K562 (cell line): ENCODE data around the gene PRR14L. TPM values are rescaled to one million over a fixed set of nuclear protein-coding genes. Genes with fewer than 3 reads are reported as not detected.

Experiments
- ATAC-seq: fragments of 200-7000 bp; cut with Tn5 transposase; 3 replicates; pipeline ENCODE4 v1.9.1; 2020; ENCODE audit warnings: moderate library complexity
- BruUV-seq: library from RNA; stranded (reverse); fragments of 400-500 nt; replicated peaks from 2 replicates; lab custom pipeline; 2021; lab: Mats Ljungman, UMichigan
- CTCF ChIA-PET: fragments of 300-600 bp; formaldehyde crosslinking; extraction: SDS; loops from one replicate; lab custom pipeline; 2021; ENCODE audit warnings: low intra/inter-chr PET ratio; lab: Yijun Ruan, JAX
- POLR2A ChIA-PET: fragments of 300-600, 350-650 bp; sonication (Branson Sonifier 250); formaldehyde crosslinking; extraction: SDS; loops from one replicate; lab custom pipeline; 2021; ENCODE audit warnings: antibody characterized with exemption, inconsistent platforms; lab: Yijun Ruan, JAX
- DNase-seq, 4 experiments: peaks; one replicate each; pipeline versions ENCODE4 v3.0.0 to v3.0.0-alpha.2; 2011 to 2018; ENCODE audit warnings: low spot score in 3 of 4, mixed read lengths in 3 of 4; ENCODE audit errors: extremely low read depth in 1 of 4
- FAIRE-seq: peaks from 2 replicates; lab custom pipeline; 2011; peaks lifted over from hg19 to GRCh38; lab: Jason Lieb, UNC
- H2AFZ ChIP-seq: 2 replicates; pipeline ENCODE4 v1.6.0; 2011; ENCODE audit warnings: low read depth, low read length, control low read depth, inconsistent platforms
- H3K27ac ChIP-seq: fragments of 200-600 bp; 3 replicates; pipeline ENCODE4 v1.8.0; 2011; ENCODE audit warnings: low read depth, mild to moderate bottlenecking, control low read depth, inconsistent platforms, low read length, moderate library complexity, mixed read lengths; ENCODE audit errors: extremely low read depth
- H3K27me3 ChIP-seq, 2 experiments: fragments of 300-600 bp in 1 of 2; 2 replicates in 1 of 2; 3 replicates in 1 of 2; pipeline versions ENCODE4 v1.6.0 to v1.8.0; 2011; ENCODE audit warnings: inconsistent platforms in 2 of 2, low read length in 2 of 2, mild to moderate bottlenecking in 1 of 2, mixed read lengths in 1 of 2, moderate library complexity in 1 of 2; ENCODE audit not compliant: control insufficient read depth in 2 of 2, insufficient read depth in 2 of 2
- H3K36me3 ChIP-seq: fragments of 300-600 bp; 3 replicates; pipeline ENCODE4 v1.8.0; 2011; ENCODE audit warnings: mild to moderate bottlenecking, low read length, inconsistent platforms; ENCODE audit not compliant: control insufficient read depth, insufficient read depth
- H3K4me1 ChIP-seq, 2 experiments: fragments of 200-600 bp in 1 of 2; replicated peaks in 1 of 2; 2 replicates in 1 of 2; 3 replicates in 1 of 2; pipeline versions ENCODE4 v1.5.1 to v1.8.0; 2011; ENCODE audit warnings: inconsistent platforms in 2 of 2, low read length in 2 of 2, mild to moderate bottlenecking in 1 of 2, mixed read lengths in 1 of 2, moderate library complexity in 1 of 2; ENCODE audit not compliant: control insufficient read depth in 2 of 2, insufficient read depth in 2 of 2
- H3K4me2 ChIP-seq: 2 replicates; pipeline ENCODE4 v1.6.1; 2011; ENCODE audit warnings: low read length, control low read depth, inconsistent platforms, mixed read lengths; ENCODE audit not compliant: insufficient read depth
- H3K4me3 ChIP-seq: fragments of 200-600 bp; sonication (generic), shearing (Covaris generic); 2 replicates; pipeline ENCODE4 v1.5.1; 2016; ENCODE audit warnings: control low read depth, inconsistent platforms
- H3K79me2 ChIP-seq: fragments of 200-600 bp; 3 replicates; pipeline ENCODE4 v1.8.0; 2011; ENCODE audit warnings: low read length, inconsistent platforms; ENCODE audit not compliant: control insufficient read depth, insufficient read depth
- H3K9ac ChIP-seq, 2 experiments: 2 replicates each; pipeline versions ENCODE4 v1.6.0 to v1.6.1; 2011; ENCODE audit warnings: low read depth in 2 of 2, low read length in 2 of 2, control low read depth in 1 of 2, inconsistent platforms in 1 of 2, mild to moderate bottlenecking in 1 of 2, mixed read lengths in 1 of 2; ENCODE audit not compliant: insufficient read depth in 1 of 2
- H3K9me1 ChIP-seq: one replicate; pipeline ENCODE4 v1.6.0; 2011; ENCODE audit warnings: inconsistent platforms, mild to moderate bottlenecking, low read length, moderate library complexity; ENCODE audit not compliant: control insufficient read depth, insufficient read depth
- H3K9me3 ChIP-seq: replicated peaks from 2 replicates; pipeline ENCODE4 v1.5.1; 2011; ENCODE audit warnings: low read depth, low read length, inconsistent platforms; ENCODE audit not compliant: control insufficient read depth, insufficient read depth
- H4K20me1 ChIP-seq: replicated peaks from 2 replicates; pipeline ENCODE4 v1.6.1; 2011; ENCODE audit warnings: low read length, inconsistent platforms, mixed read lengths; ENCODE audit not compliant: control insufficient read depth, insufficient read depth
- ERF ChIP-seq: fragments of 450-650 bp; formaldehyde crosslinking; IDR thresholded peaks from 2 replicates; pipeline ENCODE4 v1.4.0; 2020; ENCODE audit warnings: mild to moderate bottlenecking, mixed read lengths
- ETS1 ChIP-seq: conservative IDR thresholded peaks from 2 replicates; pipeline ENCODE4 v1.6.1; 2011; ENCODE audit warnings: low read depth, mild to moderate bottlenecking, low read length; ENCODE audit not compliant: control insufficient read depth
- HIVEP1 ChIP-seq: fragments of 250-450 bp; sonication (Bioruptor Pico); IDR thresholded peaks from 2 replicates; pipeline ENCODE4 v1.4.0; 2020; ENCODE audit warnings: mild to moderate bottlenecking
- MTA1 ChIP-seq: fragments of 450-650 bp; IDR thresholded peaks from 2 replicates; pipeline ENCODE4 v1.6.1; 2017; ENCODE audit warnings: borderline replicate concordance
- TAL1 ChIP-seq: fragments of 450-650 bp; IDR thresholded peaks from 2 replicates; pipeline ENCODE4 v1.6.1; 2016; ENCODE audit warnings: mild to moderate bottlenecking
- ZBTB33 ChIP-seq: sonication (generic); formaldehyde crosslinking; IDR thresholded peaks from 2 replicates; pipeline ENCODE4 v1.8.1; 2023; ENCODE audit warnings: mild to moderate bottlenecking, missing genetic modification reagents
- ZNF121 ChIP-seq: sonication (generic); formaldehyde crosslinking; conservative IDR thresholded peaks from 2 replicates; pipeline ENCODE4 v1.8.0; 2022; ENCODE audit warnings: missing genetic modification reagents
- WGBS: fragments of 100-300 bp; shearing (Covaris generic); methylation state at CpG from one replicate; pipeline ENCODE4 v1.1.6; 2016; ENCODE audit warnings: low coverage, mixed read lengths; ENCODE audit not compliant: insufficient coverage; ENCODE audit errors: missing lambda C conversion rate; 5-methylcytosine and 5-hydroxymethylcytosine counted together
- in situ Hi-C: fragments of 300-500 bp; cut with MboI; formaldehyde crosslinking; loops from 4 replicates; pipeline ENCODE4 v1.15.0; 2018; ENCODE audit warnings: inconsistent platforms, mixed read lengths
- intact Hi-C: fragments of 100-400 bp; cut with micrococcal nuclease; formaldehyde crosslinking; loops from 2 replicates; pipeline ENCODE4 v1.14.2; 2022
- polyA plus RNA-seq, 8 experiments: library from polyadenylated mRNA; depleted of rRNA in 4 of 8; stranded (reverse) in 5 of 8; unstranded in 3 of 8; fragments of >200 nt; fragmentation: Nextera tagmentation in 2 of 8; fragmentation: Illumina TruSeq in 1 of 8; extraction: Ambion mirVana in 2 of 8; extraction: Trizol in 1 of 8; gene quantifications; 2 replicates each; pipeline versions ENCODE4 v1.2.1 to v1.2.3, GENCODE V29; 2011 to 2014; ENCODE audit warnings: inconsistent platforms in 1 of 8, missing spikeins in 1 of 8
- total RNA-seq, 7 experiments: library from RNA; depleted of rRNA in 6 of 7; stranded (reverse); fragments of >200 nt in 6 of 7; fragmentation: Illumina TruSeq in 2 of 7; extraction: Trizol in 2 of 7; gene quantifications; 2 replicates each; pipeline versions ENCODE4 v1.2.1 to v1.2.3, GENCODE V29; 2011 to 2021; ENCODE audit warnings: low replicate concordance in 1 of 7

PRR14L gene
- total and polyA plus RNA-seq, 9 of the 15 experiments (the other 6 are each of a cell fraction or from before 2014, with no cell fraction given), result 2.8 to 36.3 (median 12.3) TPM

DNA sequence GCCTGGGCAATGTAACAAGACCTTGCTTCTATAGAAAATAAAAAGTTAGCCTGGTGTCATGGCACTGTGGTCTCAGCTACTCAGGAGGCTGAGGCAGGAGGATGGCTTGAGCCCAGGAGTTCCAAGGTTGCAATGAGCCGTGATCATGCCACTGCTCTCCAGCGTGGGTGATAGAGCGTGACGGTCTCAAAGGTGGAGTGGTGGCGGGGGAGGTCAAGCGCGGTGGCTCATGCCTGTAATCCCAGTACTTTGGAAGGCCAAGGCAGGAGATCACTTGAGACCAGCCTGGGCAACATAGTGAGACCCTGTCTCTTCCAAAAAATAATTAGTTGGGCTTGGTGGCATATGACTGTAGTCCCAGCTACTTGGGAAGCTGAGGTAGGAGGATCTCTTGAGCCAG lies 71.2 kb downstream of the PRR14L start:
- ATAC-seq (no peak), DNase-seq (no peak), FAIRE-seq (no peak)
- H3K4me3 ChIP-seq, result no peak overlapping the region
- H3K36me3 ChIP-seq, result peaks cover 8% of the 10 kb centered on the region; the same call in 1 of the 3 replicates
- no peaks in the 10 kb centered on the region for H4K20me1 ChIP-seq
- H3K4me2 ChIP-seq, result no peak overlapping the region
- H2AFZ ChIP-seq, result no peak overlapping the region
- H3K79me2 ChIP-seq, result no peaks in the 10 kb centered on the region
- no peaks in the 10 kb centered on the region for H3K9me1 ChIP-seq
- BruUV-seq, result no TSS peak
- ChIA-PET POLR2A (no interaction called here), CTCF (no interaction called here)
- in situ Hi-C loops, result no loop called here
- H3K27me3 ChIP-seq, result no peaks in the 10 kb centered on the region
- TF ChIP-seq HIVEP1 (CRISPR knock-in tag) (no peak), ETS1 (no peak), ZNF121 (CRISPR knock-in tag) (peak; percentile 20; the same call in 1 of the 2 replicates), MTA1 (no peak), ZBTB33 (CRISPR knock-in tag) (0 out of 2 replicates have a peak, but pooled peaks have one; percentile 42), ERF (CRISPR knock-in tag) (no peak), TAL1 (no peak)
- TF ChIP-seq, all 486 proteins: peak for 2
- WGBS, result 84% methylated on average over 7 of the region's 7 CpGs
- no peaks in the 10 kb centered on the region for H3K9me3 ChIP-seq
- H3K27ac ChIP-seq, result no peak overlapping the region
- intact Hi-C loops, result no loop called here
- peaks cover 2 to 3% of the 10 kb centered on the region in 2 experiments; a peak in 4 of 5 replicates for H3K4me1 ChIP-seq
- H3K9ac ChIP-seq, result no peak overlapping the region
